ENCODE data around the gene PIK3R1.
A peak's percentile ranks its signal among the peaks of the same experiment; 100 is the strongest.

PIK3R1 gene

GRCh38 chr5:68342693-68343092, 127.1 kb downstream of the PIK3R1 start:
- TF ChIP-seq CTCF (IDR thresholded peaks at IDR 0.05; ENCODE audit: insufficient read depth, low read depth, low read length, missing control alignments): no peak
- H3K4me3 ChIP-seq (ENCODE audit: low read depth, low read length): no peak overlapping the region

DNA sequence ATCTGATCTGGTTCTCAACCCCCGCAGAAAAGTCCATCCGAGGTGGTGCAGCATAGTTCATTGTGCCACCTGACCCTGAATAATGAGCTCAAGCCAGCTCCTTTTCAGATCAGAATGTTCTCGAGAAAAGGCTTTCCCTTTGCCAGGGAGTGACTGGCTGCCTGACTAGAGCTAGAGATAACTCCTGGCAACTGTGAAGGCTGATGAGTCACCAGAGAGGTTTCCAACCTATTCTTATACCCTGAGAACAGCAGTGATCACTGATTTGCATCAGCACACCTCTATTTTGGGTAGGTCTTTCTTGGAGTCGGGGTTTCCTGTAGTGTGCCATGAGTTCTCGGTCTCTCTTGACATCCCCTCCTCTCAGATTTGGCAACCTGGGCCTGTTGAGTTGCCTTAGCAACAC, 127.9 kb downstream of the PIK3R1 start:
- TF ChIP-seq CTCF (IDR thresholded peaks at IDR 0.05; ENCODE audit: insufficient read depth, low read depth, low read length, missing control alignments): no peak
- H3K4me3 ChIP-seq (ENCODE audit: low read depth, low read length): no peak overlapping the region
- peak; percentile 67 for DNase-seq (ENCODE audit: low read depth)

More at GRCh38 chr5:68342693-68343092, 127.1 kb downstream of the PIK3R1 start:
- no peak for DNase-seq (ENCODE audit: low read depth)

DNA sequence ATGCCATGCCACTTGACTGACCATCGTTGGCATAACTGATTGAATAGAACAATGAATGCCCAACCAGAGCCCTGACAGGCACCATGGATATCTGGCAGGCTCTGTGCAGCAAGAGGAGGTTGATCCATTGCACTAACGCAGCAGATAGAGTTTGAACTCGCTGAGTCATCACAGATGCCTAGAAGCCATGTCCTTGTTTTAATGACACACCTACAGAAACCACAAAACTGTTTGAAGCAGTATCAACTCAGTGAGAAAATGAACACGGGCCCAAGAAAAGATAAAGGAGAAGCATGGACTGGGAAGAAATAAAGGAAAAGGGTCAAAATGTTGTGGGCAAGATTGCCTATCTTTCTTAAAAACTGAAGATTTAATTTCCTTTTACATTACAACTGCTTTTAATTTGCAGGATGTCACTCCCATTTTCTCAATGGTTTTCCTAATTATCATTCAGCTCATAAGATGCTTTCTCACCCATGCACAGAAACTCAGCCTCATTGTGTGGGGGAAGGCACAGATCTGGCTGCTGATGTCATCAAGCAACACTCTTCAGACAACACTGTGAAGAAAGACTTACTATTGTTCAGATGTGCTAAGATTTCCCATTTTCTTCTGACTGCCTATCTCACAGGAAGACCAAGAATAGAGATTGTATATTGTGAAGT, 129.0 kb downstream of the PIK3R1 start:
- TF ChIP-seq CTCF (IDR thresholded peaks at IDR 0.05; ENCODE audit: insufficient read depth, low read depth, low read length, missing control alignments): no peak
- DNase-seq (ENCODE audit: low read depth): peak; percentile 48

GRCh38 chr5:68345171-68345570, 129.6 kb downstream of the PIK3R1 start:
- no peak overlapping the region for H3K4me3 ChIP-seq (ENCODE audit: low read depth, low read length)
- no peak for TF ChIP-seq CTCF (IDR thresholded peaks at IDR 0.05; ENCODE audit: insufficient read depth, low read depth, low read length, missing control alignments)
- DNase-seq (ENCODE audit: low read depth): no peak

More for the DNA sequence above, 129.0 kb downstream of the PIK3R1 start:
- H3K4me3 ChIP-seq (ENCODE audit: low read depth, low read length): no peak overlapping the region

- H3K4me3 ChIP-seq (ENCODE audit: low read depth, low read length): no peak overlapping the region
- no peak for TF ChIP-seq CTCF (IDR thresholded peaks at IDR 0.05; ENCODE audit: insufficient read depth, low read depth, low read length, missing control alignments)
- DNase-seq (ENCODE audit: low read depth): no peak
Measured at GRCh38 chr5:68345582-68345981, 130.0 kb downstream of the PIK3R1 start.

DNA sequence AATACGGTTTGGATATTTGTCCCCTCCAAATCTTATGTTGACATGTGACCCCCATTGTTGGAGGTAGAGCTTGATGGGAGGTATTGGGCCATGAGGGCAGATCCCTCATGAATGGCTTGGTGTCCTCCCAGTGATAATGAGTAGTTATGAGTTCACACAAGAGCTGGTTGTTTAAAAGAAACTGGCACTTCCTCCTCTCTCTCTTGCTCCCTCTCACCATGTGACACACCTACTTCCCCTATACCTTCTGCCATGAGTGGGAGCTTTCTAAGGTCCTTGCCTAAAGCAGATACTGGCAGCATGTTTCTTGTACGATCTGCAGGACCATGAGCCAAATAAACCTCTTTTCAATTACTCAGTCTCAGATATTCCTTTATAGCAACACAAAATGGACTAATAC, 132.0 kb downstream of the PIK3R1 start:
- H3K4me3 ChIP-seq (ENCODE audit: low read depth, low read length): no peak overlapping the region
- TF ChIP-seq CTCF (IDR thresholded peaks at IDR 0.05; ENCODE audit: insufficient read depth, low read depth, low read length, missing control alignments): no peak
- no peak for DNase-seq (ENCODE audit: low read depth)
